GM20000 (cell line): Measurements from ENCODE around the gene STAMBPL1.

ENCODE experiments used
- DNase-seq: peaks from one replicate; pipeline ENCODE4 v3.0.0; 2012; ENCODE audit warnings: low spot score
- CTCF ChIP-seq: IDR thresholded peaks from 2 replicates; pipeline ENCODE4 v1.5.1; 2012; ENCODE audit warnings: mild to moderate bottlenecking, control low read depth; ENCODE audit errors: extremely low read depth, missing control alignments

The STAMBPL1 gene

DNA sequence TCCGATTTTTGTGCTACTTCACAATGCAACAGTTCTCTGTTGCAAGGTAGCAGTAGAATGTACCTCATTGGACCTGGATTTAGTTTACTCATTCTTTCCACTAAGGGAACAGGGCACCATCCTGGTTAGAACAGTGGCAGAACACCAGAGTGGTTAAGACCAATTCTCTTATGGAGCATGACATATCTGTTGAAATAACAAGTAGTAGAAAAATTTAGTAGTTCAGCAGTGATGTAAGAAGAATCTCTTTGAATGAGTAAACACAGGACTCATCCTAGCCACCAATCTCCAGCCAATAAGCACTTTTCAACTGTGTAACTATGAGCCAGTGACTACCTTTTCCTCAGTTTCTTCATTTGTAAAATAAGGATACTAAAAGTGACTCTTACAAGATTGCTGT, 30.8 kb upstream of the STAMBPL1 start:
- DNase-seq, result no peak
- no peak for TF ChIP-seq CTCF

- no peak for DNase-seq
- TF ChIP-seq CTCF, result no peak
These were observed 29.3 kb upstream of the STAMBPL1 start for GRCh38 chr10:88850712-88851111.

- no peak for DNase-seq
- TF ChIP-seq CTCF, result no peak
These were observed 28.3 kb upstream of the STAMBPL1 start, which contains the start of gene ANKRD22 for GRCh38 chr10:88851706-88852105. ANKRD22 (minus strand) TSS chr10:88851844; CDS start chr10:88851607, 237 bp downstream.

GRCh38 chr10:88852327-88852726, 27.7 kb upstream of the STAMBPL1 start:
- no peak for DNase-seq
- no peak for TF ChIP-seq CTCF

DNA sequence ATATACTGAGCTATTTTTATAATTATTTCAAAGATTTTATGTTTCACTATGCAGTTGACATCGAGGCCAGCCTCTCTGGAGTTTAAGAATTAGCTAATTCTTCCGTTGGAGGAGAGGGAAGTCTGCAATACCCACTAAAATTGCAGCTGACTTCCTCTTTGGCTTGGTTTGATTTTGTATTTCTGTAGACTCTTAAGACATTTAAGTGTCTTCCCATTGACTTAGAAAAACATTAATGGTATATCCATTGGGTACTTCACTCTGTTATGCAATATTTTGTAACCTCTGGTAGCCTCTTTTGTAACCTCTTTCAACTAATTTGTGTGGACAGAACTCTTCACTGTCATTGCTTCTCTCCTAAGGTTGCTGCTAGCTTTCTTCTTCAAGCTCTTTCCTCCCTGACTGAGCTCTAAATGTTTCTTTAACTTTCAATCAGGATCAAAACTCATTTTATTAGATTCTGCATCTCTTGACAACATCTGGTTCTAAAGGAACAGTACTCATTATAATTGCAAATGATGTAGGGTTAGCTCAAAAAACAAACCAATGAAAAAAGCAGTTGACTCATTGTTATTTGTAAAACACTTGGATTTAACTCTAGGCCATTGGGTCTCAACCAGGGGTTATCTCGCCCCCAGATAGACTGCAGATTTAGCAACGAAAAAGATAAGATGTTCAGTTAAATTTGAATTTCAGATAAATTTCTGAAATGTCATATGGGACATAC, 26.7 kb upstream of the STAMBPL1 start:
- DNase-seq, result no peak
- no peak for TF ChIP-seq CTCF

GRCh38 chr10:88854684-88855083, 25.4 kb upstream of the STAMBPL1 start:
- no peak for TF ChIP-seq CTCF
- DNase-seq, result no peak

- no peak for DNase-seq
- no peak for TF ChIP-seq CTCF
These were observed 22.2 kb upstream of the STAMBPL1 start for GRCh38 chr10:88857831-88858230.
